PFSK-1 (cell line): ENCODE measurements around the gene PTPN4.

Experiments
- POLR2AphosphoS5 ChIP-seq: IDR thresholded peaks from 2 replicates; pipeline ENCODE4 v1.6.1; 2012; ENCODE audit warnings: low read depth, mild to moderate bottlenecking, control low read depth, low read length, moderate library complexity
- TF ChIP-seq, protein P1 (sequence below), 2 experiments: IDR thresholded peaks; 2 replicates each; pipeline versions ENCODE4 v1.6.1 to v1.8.0; 2011 to 2012; ENCODE audit warnings: low read depth in 2 of 2, low read length in 2 of 2, control low read depth in 1 of 2, inconsistent platforms in 1 of 2, mild to moderate bottlenecking in 1 of 2, moderate library complexity in 1 of 2; ENCODE audit not compliant: insufficient read depth in 1 of 2

DNA sequence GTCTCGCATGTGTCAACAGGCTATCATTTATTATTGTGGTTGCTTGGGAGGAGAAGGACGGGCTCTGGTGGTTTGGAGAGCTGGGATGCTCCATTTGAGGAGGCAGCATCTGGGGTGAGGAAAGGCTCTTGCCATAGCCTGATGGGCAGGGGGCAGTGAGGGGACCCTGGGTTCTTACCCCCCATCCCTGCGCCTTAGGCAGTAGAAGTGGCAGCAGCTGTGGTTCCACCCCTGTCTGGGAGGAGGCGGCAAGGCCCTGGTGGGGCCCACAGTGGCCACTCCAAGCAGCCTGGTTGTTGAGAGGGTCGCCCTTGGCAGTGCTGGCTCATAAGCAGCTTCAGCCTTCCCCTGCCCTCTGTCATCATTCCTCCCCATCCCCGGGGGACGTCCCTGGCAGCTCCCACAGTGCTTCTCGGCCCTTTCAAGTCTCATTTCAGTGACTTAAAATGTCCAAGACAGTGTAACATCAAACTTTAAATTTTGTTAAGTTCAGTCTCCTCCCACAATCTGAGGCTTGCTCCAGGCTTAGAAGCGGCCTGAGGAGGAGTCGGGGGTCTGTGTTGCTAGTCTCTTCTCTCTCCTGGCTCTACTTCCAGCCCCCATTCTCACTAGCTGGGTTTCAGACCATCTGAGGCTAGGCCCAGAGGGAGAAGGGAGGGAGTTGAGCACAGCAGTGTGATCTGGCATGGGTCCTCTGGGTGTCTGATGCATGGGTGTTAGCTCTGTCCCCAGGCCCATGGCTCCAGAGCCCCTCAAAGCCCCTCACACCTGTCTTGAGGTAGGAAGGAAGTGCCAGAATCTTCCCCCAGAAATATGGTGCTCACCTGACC, 34.9 kb upstream of the PTPN4 start:
- no peak for TF ChIP-seq POLR2AphosphoS5
- TF ChIP-seq, protein P1, sequence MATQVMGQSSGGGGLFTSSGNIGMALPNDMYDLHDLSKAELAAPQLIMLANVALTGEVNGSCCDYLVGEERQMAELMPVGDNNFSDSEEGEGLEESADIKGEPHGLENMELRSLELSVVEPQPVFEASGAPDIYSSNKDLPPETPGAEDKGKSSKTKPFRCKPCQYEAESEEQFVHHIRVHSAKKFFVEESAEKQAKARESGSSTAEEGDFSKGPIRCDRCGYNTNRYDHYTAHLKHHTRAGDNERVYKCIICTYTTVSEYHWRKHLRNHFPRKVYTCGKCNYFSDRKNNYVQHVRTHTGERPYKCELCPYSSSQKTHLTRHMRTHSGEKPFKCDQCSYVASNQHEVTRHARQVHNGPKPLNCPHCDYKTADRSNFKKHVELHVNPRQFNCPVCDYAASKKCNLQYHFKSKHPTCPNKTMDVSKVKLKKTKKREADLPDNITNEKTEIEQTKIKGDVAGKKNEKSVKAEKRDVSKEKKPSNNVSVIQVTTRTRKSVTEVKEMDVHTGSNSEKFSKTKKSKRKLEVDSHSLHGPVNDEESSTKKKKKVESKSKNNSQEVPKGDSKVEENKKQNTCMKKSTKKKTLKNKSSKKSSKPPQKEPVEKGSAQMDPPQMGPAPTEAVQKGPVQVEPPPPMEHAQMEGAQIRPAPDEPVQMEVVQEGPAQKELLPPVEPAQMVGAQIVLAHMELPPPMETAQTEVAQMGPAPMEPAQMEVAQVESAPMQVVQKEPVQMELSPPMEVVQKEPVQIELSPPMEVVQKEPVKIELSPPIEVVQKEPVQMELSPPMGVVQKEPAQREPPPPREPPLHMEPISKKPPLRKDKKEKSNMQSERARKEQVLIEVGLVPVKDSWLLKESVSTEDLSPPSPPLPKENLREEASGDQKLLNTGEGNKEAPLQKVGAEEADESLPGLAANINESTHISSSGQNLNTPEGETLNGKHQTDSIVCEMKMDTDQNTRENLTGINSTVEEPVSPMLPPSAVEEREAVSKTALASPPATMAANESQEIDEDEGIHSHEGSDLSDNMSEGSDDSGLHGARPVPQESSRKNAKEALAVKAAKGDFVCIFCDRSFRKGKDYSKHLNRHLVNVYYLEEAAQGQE (IDR thresholded peaks at IDR 0.05; ENCODE audit: insufficient read depth in 1 of 2, low read depth in 2 of 2, low read length in 2 of 2), result no peak
